ENCODE measurements around the gene DTNA.

GRCh38 chr18:34773961-34774766 lies 64.1 kb downstream of the DTNA start:
- TF ChIP-seq, protein P1, sequence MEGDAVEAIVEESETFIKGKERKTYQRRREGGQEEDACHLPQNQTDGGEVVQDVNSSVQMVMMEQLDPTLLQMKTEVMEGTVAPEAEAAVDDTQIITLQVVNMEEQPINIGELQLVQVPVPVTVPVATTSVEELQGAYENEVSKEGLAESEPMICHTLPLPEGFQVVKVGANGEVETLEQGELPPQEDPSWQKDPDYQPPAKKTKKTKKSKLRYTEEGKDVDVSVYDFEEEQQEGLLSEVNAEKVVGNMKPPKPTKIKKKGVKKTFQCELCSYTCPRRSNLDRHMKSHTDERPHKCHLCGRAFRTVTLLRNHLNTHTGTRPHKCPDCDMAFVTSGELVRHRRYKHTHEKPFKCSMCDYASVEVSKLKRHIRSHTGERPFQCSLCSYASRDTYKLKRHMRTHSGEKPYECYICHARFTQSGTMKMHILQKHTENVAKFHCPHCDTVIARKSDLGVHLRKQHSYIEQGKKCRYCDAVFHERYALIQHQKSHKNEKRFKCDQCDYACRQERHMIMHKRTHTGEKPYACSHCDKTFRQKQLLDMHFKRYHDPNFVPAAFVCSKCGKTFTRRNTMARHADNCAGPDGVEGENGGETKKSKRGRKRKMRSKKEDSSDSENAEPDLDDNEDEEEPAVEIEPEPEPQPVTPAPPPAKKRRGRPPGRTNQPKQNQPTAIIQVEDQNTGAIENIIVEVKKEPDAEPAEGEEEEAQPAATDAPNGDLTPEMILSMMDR (conservative IDR thresholded peaks at IDR 0.05; ENCODE audit: low read depth, low read length): no peak
- TF ChIP-seq EZH2phosphoT487 (IDR thresholded peaks at IDR 0.05; ENCODE audit: borderline replicate concordance, low read length): no peak

Measured in PC-3 (cell line).